HG03575 (cell line): ENCODE results near the gene SLC12A9.
"Not testable (repeated sequence)": the region's sequence is repeated elsewhere in the genome, so short reads cannot be mapped to it uniquely, and the experiment has no call there.

Experiments used
- ATAC-seq: cut with Tn5 transposase; IDR thresholded peaks from one replicate; pipeline ENCODE4 v1.9.1; 2021; ENCODE audit not compliant: unreplicated experiment, insufficient number of reproducible peaks, low FRiP score; ENCODE audit errors: extremely low read depth

SLC12A9 gene

GRCh38 chr7:100852048-100852872 is at the start of gene SLC12A9:
SLC12A9 (plus strand) TSS chr7:100852713; CDS start chr7:100854198, 1,485 bp downstream.
- no peak for ATAC-seq

- ATAC-seq = no peak
Measured at GRCh38 chr7:100802951-100803350, 49.6 kb upstream of the SLC12A9 start.

- ATAC-seq = peak; percentile 83
Measured at GRCh38 chr7:100803398-100804161, 48.9 kb upstream of the SLC12A9 start.

- no peak for ATAC-seq
Measured at GRCh38 chr7:100804681-100805431, 47.7 kb upstream of the SLC12A9 start.

- no peak for ATAC-seq
Measured at GRCh38 chr7:100806276-100806675, 46.2 kb upstream of the SLC12A9 start.

GRCh38 chr7:100806883-100807282 is 45.6 kb upstream of the SLC12A9 start:
- not testable (repeated sequence) for ATAC-seq

GRCh38 chr7:100808354-100808875 is 44.1 kb upstream of the SLC12A9 start:
- ATAC-seq = no peak

- ATAC-seq = no peak
Measured at GRCh38 chr7:100811480-100811879, 41.0 kb upstream of the SLC12A9 start.

GRCh38 chr7:100812729-100813128 is 39.8 kb upstream of the SLC12A9 start:
- ATAC-seq = no peak

GRCh38 chr7:100816515-100816914 is 36.0 kb upstream of the SLC12A9 start:
- ATAC-seq = not testable (repeated sequence)

- ATAC-seq = no peak
Measured at GRCh38 chr7:100817097-100817496, 35.4 kb upstream of the SLC12A9 start.

- ATAC-seq = no peak
Measured at GRCh38 chr7:100818366-100818765, 34.1 kb upstream of the SLC12A9 start.

- ATAC-seq = no peak
Measured at GRCh38 chr7:100818825-100819224, 33.7 kb upstream of the SLC12A9 start.

GRCh38 chr7:100819586-100819985 is 32.9 kb upstream of the SLC12A9 start:
- ATAC-seq = no peak

GRCh38 chr7:100822236-100823139 is 30.0 kb upstream of the SLC12A9 start:
- ATAC-seq = no peak

- ATAC-seq = no peak
Measured at GRCh38 chr7:100823140-100823525, 29.4 kb upstream of the SLC12A9 start.

- ATAC-seq = no peak
Measured at GRCh38 chr7:100823534-100823933, 29.0 kb upstream of the SLC12A9 start.

GRCh38 chr7:100824499-100825214 is 27.9 kb upstream of the SLC12A9 start:
- ATAC-seq = no peak
